NOMO-1 treated with dmso at 0.1 percent for 144 hours (cell line): ENCODE results near the gene RECK.
"Not testable (repeated sequence)": the region's sequence is repeated elsewhere in the genome, so short reads cannot be mapped to it uniquely, and the experiment has no call there.

Experiments used
- DNase-seq: peaks from one replicate; lab custom pipeline; 2025; ENCODE audit not compliant: unreplicated experiment; lab: John Stamatoyannopoulos, UW

RECK gene

GRCh38 chr9:36109071-36109470, 72.4 kb downstream of the RECK start:
- DNase-seq = no peak

- DNase-seq = no peak
Measured at GRCh38 chr9:36110434-36110833, 73.7 kb downstream of the RECK start.

- DNase-seq = no peak
Measured at GRCh38 chr9:36112516-36112915, 75.8 kb downstream of the RECK start.

- no peak for DNase-seq
Measured at GRCh38 chr9:36113999-36114398, 77.3 kb downstream of the RECK start.

GRCh38 chr9:36116593-36116992, 79.9 kb downstream of the RECK start:
- DNase-seq = no peak

- DNase-seq = no peak
Measured at GRCh38 chr9:36118201-36118600, 81.5 kb downstream of the RECK start.

GRCh38 chr9:36118706-36119105, 82.0 kb downstream of the RECK start:
- no peak for DNase-seq

- DNase-seq = no peak
Measured at GRCh38 chr9:36119476-36119875, 82.8 kb downstream of the RECK start.

- DNase-seq = no peak
Measured at GRCh38 chr9:36120705-36121104, 84.0 kb downstream of the RECK start.

- no peak for DNase-seq
Measured at GRCh38 chr9:36121971-36122370, 85.3 kb downstream of the RECK start.

- DNase-seq = peak; percentile 48
Measured at GRCh38 chr9:36123515-36123914, 86.8 kb downstream of the RECK start.

- DNase-seq = no peak
Measured at GRCh38 chr9:36125062-36125855, 88.5 kb downstream of the RECK start.

GRCh38 chr9:36126016-36126730, 89.5 kb downstream of the RECK start:
- no peak for DNase-seq

GRCh38 chr9:36127652-36128244, 91.0 kb downstream of the RECK start:
- peak; percentile 92 for DNase-seq

GRCh38 chr9:36128349-36128748, 91.6 kb downstream of the RECK start:
- peak; percentile 86 for DNase-seq

GRCh38 chr9:36129139-36129538, 92.4 kb downstream of the RECK start:
- DNase-seq = no peak

GRCh38 chr9:36131666-36132065, 95.0 kb downstream of the RECK start:
- DNase-seq = not testable (repeated sequence)

GRCh38 chr9:36132086-36132485, 95.4 kb downstream of the RECK start:
- no peak for DNase-seq

- DNase-seq = no peak
Measured at GRCh38 chr9:36134761-36135505, 98.2 kb downstream of the RECK start.

GRCh38 chr9:36135741-36136271, 99.1 kb downstream of the RECK start:
- DNase-seq = no peak

GRCh38 chr9:36136272-36136893, 99.7 kb downstream of the RECK start, which contains the start of gene GLIPR2:
Gene GLIPR2, plus strand, starts transcription at chr9:36136733. Its CDS starts 46 bp downstream, at chr9:36136779.
- DNase-seq = peak; percentile 74
